Thyroid gland (tissue), 4 donors: ENCODE results near the gene ORMDL3. TPM values are rescaled to one million over a fixed set of nuclear protein-coding genes. Genes with fewer than 3 reads are reported as not detected.
"Not testable (repeated sequence)": the region's sequence is repeated elsewhere in the genome, so short reads cannot be mapped to it uniquely, and the experiment has no call there.

Experiments used
- DNase-seq, 2 donors: peaks; one replicate each; pipeline ENCODE4 v3.0.0-alpha.2; 2019
- H3K27ac ChIP-seq, 3 donors: fragments of 200-600 bp; sonication (generic); 1 replicate in 2 of 3; 2 replicates in 1 of 3; pipeline ENCODE4 v1.5.1; 2016 to 2019; ENCODE audit warnings: mild to moderate bottlenecking in 1 of 3, moderate library complexity in 1 of 3
- H3K27me3 ChIP-seq: fragments of 200-600 bp; sonication (generic); one replicate; pipeline ENCODE4 v1.5.1; 2019
- H3K36me3 ChIP-seq, 2 donors: fragments of 200-600 bp; sonication (generic); one replicate each; pipeline ENCODE4 v1.5.1; 2016 to 2019
- H3K4me1 ChIP-seq, 2 donors: fragments of 200-600 bp; sonication (generic); one replicate each; pipeline ENCODE4 v1.5.1; 2017 to 2019
- H3K4me3 ChIP-seq, 3 donors: fragments of 200-600 bp; sonication (generic); replicated peaks in 1 of 3; 1 replicate in 2 of 3; 2 replicates in 1 of 3; pipeline ENCODE4 v1.5.1; 2016; ENCODE audit warnings: mild to moderate bottlenecking in 1 of 3
- H3K9me3 ChIP-seq: fragments of 200-600 bp; sonication (generic); one replicate; pipeline ENCODE4 v1.5.1; 2017
- POLR2A ChIP-seq, 2 donors: fragments of 450-650 bp; IDR thresholded peaks; one replicate each; pipeline ENCODE4 v1.6.1; 2017; ENCODE audit warnings: antibody characterized with exemption in 2 of 2, mild to moderate bottlenecking in 2 of 2, moderate library complexity in 1 of 2
- WGBS, 2 donors: methylation state at CpG; one replicate each; pipeline ENCODE4 v1.1.5; 2017; 5-methylcytosine and 5-hydroxymethylcytosine counted together
- intact Hi-C: fragments of 100-400 bp; cut with DNase I; formaldehyde crosslinking; loops from one replicate; pipeline ENCODE4 v1.15.1; 2023
- total RNA-seq, 4 donors: library from RNA; depleted of rRNA; stranded (reverse); fragments of >200 nt; gene quantifications; one replicate each; pipeline ENCODE4 v1.2.3, GENCODE V29; 2016
- TF ChIP-seq, protein P1 (sequence below), 6 experiments: fragments of 200-600 bp in 3 of 6; fragments of 450-650 bp in 3 of 6; sonication (generic) in 3 of 6; IDR thresholded peaks; one replicate each; pipeline ENCODE4 v1.5.1; 2016 to 2019; ENCODE audit warnings: antibody characterized with exemption in 6 of 6, mild to moderate bottlenecking in 2 of 6, inconsistent platforms in 1 of 6, moderate library complexity in 1 of 6

ORMDL3 gene
- total RNA-seq, 4 donors from 2014 or later: 81.4 to 125 (median 99.0) TPM

DNA sequence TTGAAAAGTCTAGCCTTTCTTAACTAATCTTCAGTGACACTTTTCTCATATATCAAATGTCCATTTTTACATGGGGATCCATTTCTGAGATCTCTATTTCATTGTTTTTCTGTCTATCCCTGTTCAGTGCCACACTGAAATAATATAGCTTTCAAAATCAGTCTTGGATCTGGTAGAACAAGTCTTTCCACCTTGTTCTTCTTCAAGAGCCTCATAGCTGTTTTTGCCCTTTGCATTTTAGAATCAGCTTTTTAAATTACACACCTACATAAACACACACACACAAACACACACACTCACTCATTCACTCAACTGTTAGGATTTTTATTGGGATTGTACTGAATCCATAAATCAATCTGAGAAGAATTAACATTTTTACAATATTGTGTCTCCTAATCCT is 28.2 kb downstream of the ORMDL3 start:
- Histone ChIP-seq H3K27me3 (no peaks in the 10 kb centered on the region), H3K36me3 (no peaks in the 10 kb centered on the region), H3K4me1 (peaks cover 18 to 21% of the 10 kb centered on the region in 2 donors), H3K27ac (peak overlapping the region in 1 of 3 donors; percentile 72), H3K9me3 (no peaks in the 10 kb centered on the region), H3K4me3 (no peak overlapping the region)
- TF ChIP-seq, protein P1, sequence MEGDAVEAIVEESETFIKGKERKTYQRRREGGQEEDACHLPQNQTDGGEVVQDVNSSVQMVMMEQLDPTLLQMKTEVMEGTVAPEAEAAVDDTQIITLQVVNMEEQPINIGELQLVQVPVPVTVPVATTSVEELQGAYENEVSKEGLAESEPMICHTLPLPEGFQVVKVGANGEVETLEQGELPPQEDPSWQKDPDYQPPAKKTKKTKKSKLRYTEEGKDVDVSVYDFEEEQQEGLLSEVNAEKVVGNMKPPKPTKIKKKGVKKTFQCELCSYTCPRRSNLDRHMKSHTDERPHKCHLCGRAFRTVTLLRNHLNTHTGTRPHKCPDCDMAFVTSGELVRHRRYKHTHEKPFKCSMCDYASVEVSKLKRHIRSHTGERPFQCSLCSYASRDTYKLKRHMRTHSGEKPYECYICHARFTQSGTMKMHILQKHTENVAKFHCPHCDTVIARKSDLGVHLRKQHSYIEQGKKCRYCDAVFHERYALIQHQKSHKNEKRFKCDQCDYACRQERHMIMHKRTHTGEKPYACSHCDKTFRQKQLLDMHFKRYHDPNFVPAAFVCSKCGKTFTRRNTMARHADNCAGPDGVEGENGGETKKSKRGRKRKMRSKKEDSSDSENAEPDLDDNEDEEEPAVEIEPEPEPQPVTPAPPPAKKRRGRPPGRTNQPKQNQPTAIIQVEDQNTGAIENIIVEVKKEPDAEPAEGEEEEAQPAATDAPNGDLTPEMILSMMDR (IDR thresholded peaks at IDR 0.05): no peak
- TF ChIP-seq POLR2A (IDR thresholded peaks at IDR 0.05): no peak
- DNase-seq: no peak
- intact Hi-C loops: no loop called here

DNA sequence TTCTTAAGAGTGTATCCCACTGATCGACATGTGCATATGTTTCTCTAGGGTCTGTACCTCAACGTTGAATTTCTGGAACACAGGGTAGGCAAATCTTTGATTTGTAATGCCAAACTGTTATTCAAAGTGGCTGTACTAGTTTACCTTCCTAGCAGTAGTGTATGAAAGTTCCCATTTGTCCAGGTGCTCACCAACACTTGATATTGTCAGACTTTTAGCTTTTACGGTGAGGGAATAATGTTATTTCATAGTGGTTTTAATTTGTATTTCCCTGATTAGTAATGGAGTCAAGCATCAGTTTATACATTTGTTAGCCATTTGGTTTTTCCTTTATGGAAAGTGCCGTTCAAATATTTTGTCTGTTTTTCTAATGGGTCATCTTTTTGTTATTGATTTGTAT is 29.3 kb downstream of the ORMDL3 start:
- no peak for TF ChIP-seq POLR2A (IDR thresholded peaks at IDR 0.05)
- TF ChIP-seq, protein P1 (IDR thresholded peaks at IDR 0.05): no peak
- intact Hi-C loops: no loop called here
- 97 to 98% methylated on average over 4 of the region's 4 CpGs for WGBS, 2 donors
- H3K27ac ChIP-seq: no peak overlapping the region
- peaks cover 18 to 21% of the 10 kb centered on the region in 2 donors for H3K4me1 ChIP-seq
- H3K4me3 ChIP-seq: no peak overlapping the region
- no peak for DNase-seq
- H3K36me3 ChIP-seq: no peaks in the 10 kb centered on the region
- H3K27me3 ChIP-seq: no peaks in the 10 kb centered on the region
- H3K9me3 ChIP-seq: no peaks in the 10 kb centered on the region

DNA sequence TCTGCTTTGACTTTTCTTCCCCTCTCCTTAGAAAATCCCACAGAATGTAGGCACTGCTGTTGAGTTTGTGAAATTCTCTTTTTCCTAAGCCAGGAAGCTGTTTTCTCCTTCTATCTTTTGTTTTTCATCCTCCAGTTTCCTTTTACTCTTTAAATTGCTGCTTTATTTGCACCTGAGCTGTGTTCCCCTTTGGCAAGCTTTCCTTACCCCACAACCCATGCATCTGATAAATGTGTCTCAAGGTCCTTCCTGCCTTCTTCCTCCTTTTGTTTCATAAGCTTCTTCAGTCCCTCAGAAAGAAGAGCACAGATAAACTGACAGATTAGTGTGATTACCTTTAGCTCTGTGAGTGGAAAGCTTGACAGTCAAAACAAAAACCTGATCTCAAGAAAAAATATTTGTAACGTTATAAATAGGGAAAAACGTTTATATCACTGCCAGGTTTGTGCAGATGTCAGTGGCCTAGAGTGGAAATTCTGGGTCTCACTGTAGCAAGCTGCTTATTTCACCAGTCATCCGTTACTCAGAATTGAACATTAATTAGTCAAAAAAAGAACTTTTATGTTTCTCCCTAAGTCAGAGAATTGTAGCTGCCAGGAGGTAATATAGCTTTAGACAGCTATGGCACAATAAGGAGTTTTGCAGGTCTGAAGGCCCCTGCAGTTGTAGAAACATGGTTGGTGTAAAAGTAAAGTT is 32.6 kb downstream of the ORMDL3 start:
- WGBS, 2 donors: 11 to 24% methylated on average over 3 of the region's 3 CpGs
- H3K36me3 ChIP-seq: no peaks in the 10 kb centered on the region
- peaks cover 14 to 21% of the 10 kb centered on the region in 2 donors for H3K4me1 ChIP-seq
- TF ChIP-seq POLR2A (IDR thresholded peaks at IDR 0.05): no peak
- TF ChIP-seq, protein P1 (IDR thresholded peaks at IDR 0.05): no peak
- peak overlapping the region in 2 of 3 donors; percentile 5 to 54 for H3K27ac ChIP-seq
- intact Hi-C loops: no loop called here
- H3K4me3 ChIP-seq: no peak overlapping the region
- no peak for DNase-seq
- no peaks in the 10 kb centered on the region for H3K9me3 ChIP-seq
- H3K27me3 ChIP-seq: no peaks in the 10 kb centered on the region

DNA sequence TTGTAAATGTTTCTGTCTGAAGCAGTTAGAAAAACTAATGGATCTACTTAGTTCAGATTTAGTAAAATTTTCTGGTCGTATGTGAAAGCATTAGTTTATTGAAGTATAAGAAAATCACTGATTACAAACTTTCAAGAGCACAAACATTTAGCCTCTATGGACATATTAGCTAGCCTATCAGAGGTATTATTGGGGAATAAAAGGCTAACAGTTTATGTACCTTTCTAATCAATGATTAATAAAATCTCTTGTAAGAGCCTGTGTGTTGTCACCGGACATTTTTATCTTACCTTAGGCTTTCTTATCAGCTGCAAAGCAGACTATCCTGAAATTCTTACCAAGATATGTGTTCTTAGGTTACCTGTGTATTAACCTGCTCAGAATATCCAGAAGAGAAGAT is 38.2 kb downstream of the ORMDL3 start:
- DNase-seq: no peak
- intact Hi-C loops: no loop called here
- no peak overlapping the region for H3K27ac ChIP-seq
- TF ChIP-seq, protein P1 (IDR thresholded peaks at IDR 0.05): no peak
- TF ChIP-seq POLR2A (IDR thresholded peaks at IDR 0.05): no peak
- H3K36me3 ChIP-seq: no peaks in the 10 kb centered on the region
- no peaks in the 10 kb centered on the region for H3K9me3 ChIP-seq
- H3K4me1 ChIP-seq: no peaks in the 10 kb centered on the region
- H3K27me3 ChIP-seq: no peaks in the 10 kb centered on the region
- H3K4me3 ChIP-seq: no peak overlapping the region
- 42 to 89% methylated on average over 2 of the region's 2 CpGs for WGBS, 2 donors

DNA sequence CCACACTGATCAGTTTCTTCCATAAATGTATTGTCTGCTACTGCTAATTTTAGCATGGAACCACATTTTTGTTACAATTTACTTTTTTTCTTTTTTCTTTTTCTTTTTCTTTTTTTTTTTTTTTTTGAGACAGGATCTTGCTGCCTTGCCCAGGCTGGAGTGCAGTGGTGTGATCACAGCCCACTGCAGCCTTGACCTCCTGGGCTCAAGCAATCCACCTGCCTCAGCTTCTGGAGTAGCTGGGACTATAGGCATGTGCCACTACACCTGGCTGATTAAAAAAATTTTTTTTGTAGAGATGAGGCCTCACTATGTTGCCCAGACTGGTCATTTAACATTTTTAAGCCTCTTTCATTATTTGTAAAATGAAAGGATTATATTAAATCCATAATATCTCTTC is 40.3 kb downstream of the ORMDL3 start:
- no peaks in the 10 kb centered on the region for H3K27me3 ChIP-seq
- no peaks in the 10 kb centered on the region for H3K36me3 ChIP-seq
- intact Hi-C loops: no loop called here

DNA sequence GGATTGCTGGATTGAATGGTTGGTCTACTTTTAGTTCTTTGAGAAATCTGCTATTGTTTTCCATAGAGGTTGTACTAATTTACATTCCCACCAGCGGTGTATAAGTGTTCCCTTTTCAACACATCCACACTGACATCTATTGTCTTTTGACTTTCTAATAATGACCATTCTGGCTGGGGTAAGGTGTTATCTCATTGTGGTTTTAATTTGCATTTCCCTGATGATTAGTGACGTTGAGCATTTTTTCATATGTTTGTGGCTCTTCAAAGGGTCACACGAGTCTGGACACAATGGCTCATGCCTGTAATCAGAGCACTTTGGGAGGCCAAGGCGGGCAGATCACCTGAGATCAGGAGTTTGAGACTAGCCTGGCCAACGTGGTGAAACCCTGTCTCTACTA is 41.3 kb downstream of the ORMDL3 start:
- DNase-seq, H3K4me3 ChIP-seq, H3K36me3 ChIP-seq, H3K27me3 ChIP-seq, H3K9me3 ChIP-seq, H3K4me1 ChIP-seq, H3K27ac ChIP-seq, intact Hi-C loops: not testable (repeated sequence)
- WGBS, 2 donors: 82 to 87% methylated on average over 5 of the region's 5 CpGs

More for the DNA sequence above, 40.3 kb downstream of the ORMDL3 start:
- Histone ChIP-seq H3K9me3 (no peaks in the 10 kb centered on the region), H3K4me1 (no peaks in the 10 kb centered on the region), H3K27ac (no peak overlapping the region), H3K4me3 (no peak overlapping the region)
- TF ChIP-seq, protein P1 (IDR thresholded peaks at IDR 0.05): no peak
- TF ChIP-seq POLR2A (IDR thresholded peaks at IDR 0.05): no peak
- no peak for DNase-seq
